RWPE1 (cell line): ENCODE results near the gene TMX2.
A peak's percentile ranks its signal among the peaks of the same experiment; 100 is the strongest.

Source experiments
- CTCF ChIA-PET: fragments of 350-600 bp; sonication (Branson Sonifier 250); formaldehyde crosslinking; extraction: SDS; loops from one replicate; lab custom pipeline; 2021; lab: Yijun Ruan, JAX
- POLR2A ChIA-PET: fragments of 400-600 bp; formaldehyde crosslinking; extraction: SDS; loops from one replicate; lab custom pipeline; 2020; ENCODE audit warnings: antibody characterized with exemption; ENCODE audit not compliant: low non-redundant PET; lab: Yijun Ruan, JAX
- DNase-seq: peaks from one replicate; pipeline ENCODE4 v3.0.0; 2012; ENCODE audit warnings: low spot score
- H3K27ac ChIP-seq: fragments of 450-650 bp; 2 replicates; pipeline ENCODE4 v1.5.1; 2017
- CTCF ChIP-seq: fragments of 450-650 bp; conservative IDR thresholded peaks from 2 replicates; pipeline ENCODE4 v1.5.1; 2017; ENCODE audit warnings: low read depth, mild to moderate bottlenecking

TMX2 gene

DNA sequence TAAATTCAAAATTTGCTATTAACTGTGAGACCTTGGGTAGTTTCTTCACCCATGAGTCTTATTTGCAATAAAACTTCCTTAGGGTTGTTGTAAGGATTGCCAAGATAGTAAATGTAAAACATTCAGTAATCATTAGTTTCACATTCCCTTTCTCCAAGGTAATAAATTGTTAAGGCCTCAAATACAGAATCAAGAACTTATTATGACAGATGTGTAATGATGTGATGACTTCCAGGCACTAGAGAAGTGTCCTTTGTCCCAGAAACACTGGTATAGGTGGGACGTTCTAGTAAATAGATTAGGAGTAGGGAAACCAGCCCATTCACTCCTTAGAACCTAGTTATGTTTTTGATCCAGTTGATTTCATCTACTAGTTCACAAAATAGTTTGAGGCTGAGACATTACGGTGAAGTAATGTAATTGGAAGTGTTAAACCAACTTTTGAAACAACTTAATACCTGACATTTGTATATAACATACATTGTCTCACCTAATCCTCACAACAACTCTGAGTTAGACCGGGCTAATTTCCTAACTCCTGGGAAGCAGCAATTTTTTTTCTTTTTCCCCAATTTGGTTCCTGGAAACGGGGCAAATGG, 74.7 kb downstream of the TMX2 start:
- no peak for TF ChIP-seq CTCF
- CTCF ChIA-PET, result no interaction called here
- DNase-seq, result no peak
- no peak overlapping the region for H3K27ac ChIP-seq
- POLR2A ChIA-PET, result no interaction called here

DNA sequence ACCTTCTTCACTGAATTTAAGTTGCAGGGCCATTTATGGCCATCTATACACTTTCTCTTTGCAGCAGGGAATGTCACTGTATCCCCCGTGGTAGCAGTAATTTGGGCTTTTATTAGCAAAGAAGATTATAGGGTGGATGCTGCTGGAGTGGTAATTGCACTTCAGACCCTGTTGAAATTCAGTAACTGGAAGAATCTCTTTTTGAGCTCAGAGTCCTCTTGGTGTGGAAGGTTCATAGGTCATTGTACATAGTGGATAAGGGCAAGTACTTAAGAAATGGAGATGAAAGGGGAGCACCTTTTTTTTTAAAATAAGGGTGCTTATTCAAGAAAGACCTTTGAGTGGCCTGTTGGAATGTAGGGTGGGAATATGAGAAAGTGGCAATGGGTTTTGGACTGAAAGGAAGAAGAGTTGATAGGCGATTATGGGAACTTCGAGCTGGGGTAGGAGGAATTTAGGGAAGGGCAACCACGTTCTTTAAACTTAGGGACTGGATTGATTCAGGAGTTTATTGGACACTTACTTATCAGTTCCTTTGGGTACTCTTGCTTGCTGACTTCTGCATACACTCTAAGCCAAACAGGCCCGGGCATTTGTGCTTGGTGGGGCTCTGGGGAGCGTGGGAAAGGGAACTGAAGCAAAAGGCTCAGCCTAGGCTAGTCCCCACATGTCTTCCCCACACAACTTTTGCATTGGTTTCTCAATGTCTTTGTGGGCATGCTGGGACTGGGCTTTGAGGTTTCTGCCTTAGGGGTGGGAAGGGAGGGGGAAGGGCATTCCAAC, 75.7 kb downstream of the TMX2 start:
- H3K27ac ChIP-seq, result peak overlapping the region; percentile 76
- TF ChIP-seq CTCF, result no peak
- peak; percentile 91 for DNase-seq
- POLR2A ChIA-PET, result no interaction called here
- CTCF ChIA-PET, result interaction anchor here (0.5 to 1.0 kb wide), 2 partner anchors 12 to 28 kb away, joined by 3 read pairs; no protein-coding TSS in a partner anchor

DNA sequence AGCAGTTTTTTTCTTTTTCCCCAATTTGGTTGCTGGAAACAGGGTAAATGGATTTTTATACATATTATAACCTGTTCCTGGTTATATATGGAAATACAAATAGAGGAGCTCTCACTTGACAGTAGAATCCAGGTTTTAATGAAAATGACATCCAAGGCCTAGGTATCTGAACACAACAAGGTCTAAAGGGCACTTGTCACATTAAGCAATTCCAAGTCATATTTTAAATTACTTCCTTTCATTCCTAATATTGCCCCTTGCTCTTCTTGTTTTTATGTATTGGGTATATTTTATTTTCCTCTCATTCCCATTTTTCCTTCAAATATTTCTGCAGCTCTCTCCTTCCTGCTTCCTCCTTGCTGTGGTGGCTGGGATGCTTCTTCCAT, 76.3 kb downstream of the TMX2 start:
- ChIA-PET POLR2A (no interaction called here), CTCF (interaction anchor here (1.0 kb wide), 1 partner anchor 12 kb away, joined by 3 read pairs; no protein-coding TSS in a partner anchor)
- peak overlapping the region; percentile 76 for H3K27ac ChIP-seq
- no peak for DNase-seq
- no peak for TF ChIP-seq CTCF
